Retina (tissue), 1 donor: ENCODE results near the gene SDK2.

Experiments
- DNase-seq: peaks from one replicate; pipeline ENCODE4 v3.0.0-alpha.2; 2016

The SDK2 gene

DNA sequence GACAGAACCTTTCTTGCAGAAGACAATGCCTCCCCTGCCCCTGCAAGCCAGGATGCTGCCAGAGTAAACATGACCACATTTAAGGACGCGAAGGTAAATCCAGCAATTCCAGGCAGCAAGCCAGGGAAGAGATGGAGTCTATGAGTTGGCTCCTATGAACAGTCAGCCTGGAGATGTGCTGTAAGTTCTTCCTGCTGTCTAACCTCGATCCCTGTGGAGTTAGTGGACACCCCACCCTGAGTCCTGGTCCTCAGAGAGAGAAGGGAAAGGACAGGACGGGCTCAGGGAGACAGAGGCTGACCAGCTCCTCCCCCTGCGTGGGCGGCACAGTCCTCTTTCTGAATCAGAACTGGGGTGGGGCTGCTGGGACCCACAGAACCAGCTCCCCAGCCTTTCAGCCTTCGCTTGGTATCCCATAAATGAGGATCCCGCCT is 357.4 kb downstream of the SDK2 start:
- no peak for DNase-seq

DNA sequence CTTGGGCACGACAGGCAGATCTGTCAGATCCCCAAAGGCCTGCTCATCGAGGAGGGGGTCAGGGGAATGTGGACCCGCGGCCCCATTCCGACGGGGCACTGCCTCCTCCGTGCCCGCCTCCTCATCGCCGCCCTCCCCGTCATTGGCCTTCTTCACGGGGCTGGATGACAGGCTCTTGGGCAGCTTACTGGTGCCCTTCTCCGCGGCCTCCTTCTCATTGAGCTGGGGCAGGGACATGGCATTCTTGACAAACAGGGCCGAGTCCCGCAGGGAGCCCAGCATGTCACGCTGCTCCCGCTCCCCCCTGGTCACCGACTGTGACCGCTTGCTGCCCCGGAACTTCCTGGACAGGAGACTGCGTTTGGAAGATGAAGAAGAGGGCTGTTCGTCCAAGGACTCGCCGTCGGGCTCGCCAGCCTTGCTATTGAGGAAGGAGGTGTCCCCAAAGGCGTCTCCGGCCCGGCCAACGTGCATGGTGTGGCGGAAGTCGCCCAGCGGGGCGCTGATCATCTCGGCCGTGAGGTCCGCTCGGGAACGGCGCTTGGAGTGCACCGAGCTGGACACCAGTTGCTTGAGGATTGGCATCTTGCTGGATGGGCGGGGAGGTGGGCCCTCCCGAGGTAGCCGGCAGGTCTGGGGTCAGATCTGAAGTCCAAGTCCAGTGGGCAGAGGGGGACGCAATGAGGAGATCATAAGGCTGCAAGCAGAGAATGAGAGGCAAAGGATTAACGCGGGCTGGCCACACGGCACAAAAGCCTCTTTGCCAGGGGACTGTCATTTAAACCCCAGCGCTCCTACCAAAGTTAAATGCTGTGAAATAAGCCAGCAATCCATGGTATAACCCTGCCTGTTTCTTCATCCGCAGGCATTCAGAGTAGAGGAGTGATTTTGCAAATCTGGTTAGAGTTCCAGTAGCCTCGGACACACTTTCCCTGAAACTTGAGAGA is 358.1 kb downstream of the SDK2 start:
- DNase-seq = no peak

DNA sequence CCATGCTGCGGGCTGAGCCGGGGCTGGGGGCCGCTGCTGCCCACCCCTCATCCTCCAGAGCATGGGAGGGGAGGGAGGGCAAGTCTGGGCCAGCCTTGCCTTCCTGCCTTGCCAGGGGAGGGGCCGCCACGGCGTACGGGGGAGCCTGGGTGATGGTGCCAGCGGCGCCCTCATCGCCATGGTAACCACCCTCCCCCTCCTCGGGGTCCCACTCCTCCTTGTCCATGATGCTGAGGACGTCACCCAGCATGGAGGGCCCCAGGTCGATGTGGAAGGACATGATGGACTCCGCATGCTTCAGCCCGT is 358.7 kb downstream of the SDK2 start:
- DNase-seq = no peak

DNA sequence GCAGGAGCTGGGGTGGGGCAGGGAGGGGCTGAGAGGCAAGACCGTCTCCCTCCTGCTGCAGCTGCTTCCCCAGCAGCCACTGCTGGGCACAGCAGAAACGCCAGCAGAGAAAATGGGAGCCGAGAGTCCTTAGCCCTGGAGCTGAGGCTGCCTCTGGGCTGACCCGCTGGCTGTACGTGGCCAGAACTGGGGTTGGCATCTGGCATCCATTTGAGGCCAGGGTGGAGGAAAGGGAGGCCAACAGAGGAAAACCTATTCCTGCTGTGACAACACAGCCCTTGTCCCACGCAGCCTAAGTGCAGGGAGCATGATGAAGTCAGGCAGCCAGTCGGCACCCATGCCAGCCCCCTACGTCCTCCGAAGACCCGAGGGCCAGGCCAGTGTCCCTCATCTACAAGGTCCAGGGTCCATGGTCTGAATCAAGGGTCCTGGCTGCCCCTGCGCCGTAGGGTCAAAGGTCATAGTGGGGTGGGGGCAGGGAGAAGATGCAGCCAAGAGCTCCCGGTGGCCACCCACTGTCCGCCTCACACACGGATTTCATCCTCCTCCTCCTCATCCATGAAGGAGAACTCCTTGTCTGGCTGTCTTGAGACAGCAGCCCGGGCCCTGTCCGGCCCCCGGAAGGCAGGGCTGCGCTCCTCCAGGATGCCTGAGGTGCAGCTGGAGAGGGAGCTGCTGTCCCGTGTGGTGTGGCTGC is 359.2 kb downstream of the SDK2 start:
- no peak for DNase-seq
